H7 (cell line): ENCODE data around the gene KPNB1. TPM values are rescaled to one million over a fixed set of nuclear protein-coding genes. Genes with fewer than 3 reads are reported as not detected.

ENCODE experiments used
- total RNA-seq: library from RNA; depleted of rRNA; stranded (reverse); fragments of >200 nt; shearing (Covaris generic); gene quantifications from 2 replicates; pipeline ENCODE4 v1.2.3, GENCODE V29; 2014; rRNA removed

Gene KPNB1
- total RNA-seq, 1 experiment from 2014 or later = 429 TPM

Other genes with a start within 250 kb of the KPNB1 start
- 36.0 and 43.5 TPM in 2 replicates for gene NPEPPS, start 118.8 kb upstream of the KPNB1 start, total RNA-seq
- 13.9 and 16.3 TPM in 2 replicates for gene TBKBP1, start 44.2 kb downstream of the KPNB1 start, total RNA-seq
- not detected in 2 replicates for gene TBX21, start 83.3 kb downstream of the KPNB1 start, total RNA-seq
- 11.3 and 21.8 TPM in 2 replicates for gene OSBPL7, start 171.9 kb downstream of the KPNB1 start, total RNA-seq
- 138 and 156 TPM in 2 replicates for gene MRPL10, start 181.6 kb downstream of the KPNB1 start, total RNA-seq
- gene LRRC46, start 181.8 kb downstream of the KPNB1 start, total RNA-seq = 0.21 and 0.30 TPM in 2 replicates
- 35.5 and 48.6 TPM in 2 replicates for gene SCRN2, start 191.4 kb downstream of the KPNB1 start, total RNA-seq
- 0.07 and 0.10 TPM in 2 replicates for gene SP6, start 201.2 kb downstream of the KPNB1 start, total RNA-seq
- 2.7 and 3.2 TPM in 2 replicates for gene SP2, start 246.3 kb downstream of the KPNB1 start, total RNA-seq